HEK293 (cell line): ENCODE results near the gene LMF1.

Source experiments
- GFI1B ChIP-seq: fragments of 450-650 bp; formaldehyde crosslinking; IDR thresholded peaks from 2 replicates; pipeline ENCODE4 v1.5.1; 2016; ENCODE audit warnings: missing biosample characterization, missing genetic modification characterization
- KLF8 ChIP-seq: fragments of 450-650 bp; formaldehyde crosslinking; IDR thresholded peaks from 2 replicates; pipeline ENCODE4 v1.5.1; 2016; ENCODE audit warnings: missing biosample characterization, missing genetic modification characterization
- OVOL3 ChIP-seq: fragments of 450-650 bp; formaldehyde crosslinking; IDR thresholded peaks from 2 replicates; pipeline ENCODE4 v1.5.1; 2016; ENCODE audit warnings: missing biosample characterization, missing genetic modification characterization
- PBX3 ChIP-seq: sonication (generic); formaldehyde crosslinking; IDR thresholded peaks from 2 replicates; pipeline ENCODE4 v1.8.1; 2022; ENCODE audit warnings: mild to moderate bottlenecking, moderate library complexity, missing genetic modification reagents
- PRDM1 ChIP-seq: fragments of 450-650 bp; formaldehyde crosslinking; IDR thresholded peaks from 2 replicates; pipeline ENCODE4; 2016; ENCODE audit warnings: missing biosample characterization, missing genetic modification characterization
- PRDM6 ChIP-seq: fragments of 450-650 bp; formaldehyde crosslinking; IDR thresholded peaks from 2 replicates; pipeline ENCODE4 v1.5.1; 2017; ENCODE audit warnings: missing biosample characterization, missing genetic modification characterization
- SETDB1 ChIP-seq: IDR thresholded peaks from one replicate; pipeline ENCODE4 v1.6.1; 2017; ENCODE audit warnings: mild to moderate bottlenecking, low read length, moderate library complexity, mixed read lengths; ENCODE audit not compliant: insufficient read length
- ZBTB1 ChIP-seq: fragments of 450-650 bp; formaldehyde crosslinking; IDR thresholded peaks from 2 replicates; pipeline ENCODE4 v1.5.1; 2016; ENCODE audit warnings: missing biosample characterization, missing genetic modification characterization
- ZBTB48 ChIP-seq: fragments of 450-650 bp; formaldehyde crosslinking; IDR thresholded peaks from 2 replicates; pipeline ENCODE4 v1.5.1; 2016; ENCODE audit warnings: missing biosample characterization, missing genetic modification characterization
- ZEB2 ChIP-seq: fragments of 450-650 bp; formaldehyde crosslinking; IDR thresholded peaks from 2 replicates; pipeline ENCODE4 v1.5.1; 2016; ENCODE audit warnings: missing biosample characterization, missing genetic modification characterization
- ZFHX2 ChIP-seq: fragments of 450-650 bp; formaldehyde crosslinking; conservative IDR thresholded peaks from 2 replicates; pipeline ENCODE4 v1.5.1; 2016; ENCODE audit warnings: missing biosample characterization, missing genetic modification characterization
- ZNF132 ChIP-seq: fragments of 450-650 bp; formaldehyde crosslinking; IDR thresholded peaks from 2 replicates; pipeline ENCODE4 v1.5.1; 2017; ENCODE audit warnings: missing biosample characterization, missing genetic modification characterization, borderline replicate concordance
- ZNF157 ChIP-seq: fragments of 450-650 bp; formaldehyde crosslinking; IDR thresholded peaks from 2 replicates; pipeline ENCODE4 v1.5.1; 2016; ENCODE audit warnings: missing biosample characterization, missing genetic modification characterization
- ZNF2 ChIP-seq: fragments of 450-650 bp; formaldehyde crosslinking; IDR thresholded peaks from 2 replicates; pipeline ENCODE4 v1.5.1; 2016; ENCODE audit warnings: missing biosample characterization, missing genetic modification characterization
- ZNF214 ChIP-seq: fragments of 450-650 bp; formaldehyde crosslinking; IDR thresholded peaks from 2 replicates; pipeline ENCODE4 v1.5.1; 2017; ENCODE audit warnings: missing biosample characterization, mild to moderate bottlenecking, missing genetic modification characterization, borderline replicate concordance
- ZNF280D ChIP-seq: fragments of 450-650 bp; formaldehyde crosslinking; IDR thresholded peaks from 2 replicates; pipeline ENCODE4 v1.5.1; 2016; ENCODE audit warnings: missing biosample characterization, missing genetic modification characterization
- ZNF354C ChIP-seq: fragments of 450-650 bp; formaldehyde crosslinking; IDR thresholded peaks from 2 replicates; pipeline ENCODE4 v1.5.1; 2016; ENCODE audit warnings: missing biosample characterization, missing genetic modification characterization, low read depth, borderline replicate concordance
- ZNF366 ChIP-seq: fragments of 450-650 bp; formaldehyde crosslinking; conservative IDR thresholded peaks from 2 replicates; pipeline ENCODE4 v1.5.1; 2016; ENCODE audit warnings: missing biosample characterization, missing genetic modification characterization
- ZNF394 ChIP-seq: fragments of 450-650 bp; formaldehyde crosslinking; IDR thresholded peaks from 2 replicates; pipeline ENCODE4 v1.5.1; 2016; ENCODE audit warnings: missing biosample characterization, missing genetic modification characterization, mild to moderate bottlenecking, moderate library complexity, borderline replicate concordance
- ZNF426 ChIP-seq: fragments of 450-650 bp; formaldehyde crosslinking; IDR thresholded peaks from 2 replicates; pipeline ENCODE4 v1.5.1; 2017; ENCODE audit warnings: missing biosample characterization, missing genetic modification characterization, mild to moderate bottlenecking, inconsistent platforms, moderate library complexity
- ZNF530 ChIP-seq: fragments of 450-650 bp; formaldehyde crosslinking; IDR thresholded peaks from 2 replicates; pipeline ENCODE4 v1.5.1; 2016; ENCODE audit warnings: low read depth, missing biosample characterization, missing genetic modification characterization
- ZNF555 ChIP-seq: fragments of 450-650 bp; formaldehyde crosslinking; conservative IDR thresholded peaks from 2 replicates; pipeline ENCODE4 v1.5.1; 2017; ENCODE audit warnings: missing biosample characterization, mild to moderate bottlenecking, missing genetic modification characterization, inconsistent platforms
- ZXDB ChIP-seq: fragments of 450-650 bp; formaldehyde crosslinking; IDR thresholded peaks from 2 replicates; pipeline ENCODE4 v1.5.1; 2016; ENCODE audit warnings: missing biosample characterization, missing genetic modification characterization
- TF ChIP-seq, protein P1 (sequence below): fragments of 450-650 bp; formaldehyde crosslinking; IDR thresholded peaks from 2 replicates; pipeline ENCODE4 v1.5.1; 2016; ENCODE audit warnings: missing biosample characterization, missing genetic modification characterization, low read depth
- TF ChIP-seq, protein P2 (sequence below): fragments of 450-650 bp; formaldehyde crosslinking; IDR thresholded peaks from 2 replicates; pipeline ENCODE4 v1.5.1; 2016; ENCODE audit warnings: missing biosample characterization, missing genetic modification characterization

Gene LMF1

DNA sequence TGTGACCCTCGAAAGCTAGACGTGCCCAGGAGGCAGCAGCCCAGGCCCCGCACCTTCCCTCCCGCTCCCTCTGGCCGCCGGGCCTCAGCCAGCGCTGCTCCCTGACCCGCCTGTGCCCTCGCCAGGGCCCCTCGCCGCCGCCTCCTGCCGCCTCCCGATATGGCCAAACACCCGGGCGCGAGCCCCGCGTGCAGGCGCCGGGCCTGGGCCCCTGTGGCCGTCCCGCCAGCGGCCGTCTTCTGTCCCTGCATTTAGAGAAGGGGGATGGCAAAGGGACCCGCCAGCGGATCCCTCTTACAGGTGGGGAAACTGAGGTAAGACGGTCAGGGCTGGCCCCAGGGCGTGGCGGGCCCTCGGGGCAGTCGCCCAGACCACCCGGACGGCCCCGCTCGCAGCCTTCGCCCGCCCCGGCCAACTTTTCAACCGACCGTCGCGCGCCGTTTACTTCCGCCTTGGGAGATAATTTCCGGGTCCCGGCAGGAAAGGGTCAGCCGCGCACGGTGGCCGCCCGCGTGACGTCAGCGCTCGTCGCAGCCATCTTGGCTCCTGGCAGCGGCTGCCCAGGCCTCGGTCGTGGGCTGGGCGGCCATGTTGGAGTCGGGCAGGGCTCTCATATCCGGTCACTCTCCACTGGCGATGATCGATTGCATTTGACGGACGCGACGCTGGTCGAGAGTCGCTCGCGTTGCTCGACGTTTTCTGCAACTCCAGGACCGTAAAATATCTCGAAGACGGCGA is 163.3 kb downstream of the LMF1 start (continued):
- TF ChIP-seq ZNF280D (tag by site-specific recombination) (no peak), PBX3 (CRISPR knock-in tag) (no peak; the same call in 1 of the 2 replicates), ZNF394 (no peak; the same call in 1 of the 2 replicates), PRDM6 (tag by site-specific recombination) (no peak), ZBTB1 (tag by site-specific recombination) (no peak), ZNF426 (tag by site-specific recombination) (no peak), ZNF214 (tag by site-specific recombination) (no peak), ZEB2 (tag by site-specific recombination) (peak; percentile 98), ZNF132 (tag by site-specific recombination) (no peak), ZXDB (tag by site-specific recombination) (peak; percentile 80; the same call in 1 of the 2 replicates), SETDB1 (no peak), ZNF366 (tag by site-specific recombination) (no peak), OVOL3 (tag by site-specific recombination) (no peak), PRDM1 (tag by site-specific recombination) (no peak), KLF8 (tag by site-specific recombination) (0 out of 2 replicates have a peak, but pooled peaks have one; percentile 40), ZNF157 (no peak), ZNF555 (tag by site-specific recombination) (no peak), ZNF354C (no peak), ZNF530 (tag by site-specific recombination) (no peak), GFI1B (tag by site-specific recombination) (no peak), ZNF2 (tag by site-specific recombination) (0 out of 2 replicates have a peak, but pooled peaks have one; percentile 50), ZBTB48 (tag by site-specific recombination) (no peak), ZFHX2 (tag by site-specific recombination) (peak; percentile 29)
- TF ChIP-seq, protein P1, sequence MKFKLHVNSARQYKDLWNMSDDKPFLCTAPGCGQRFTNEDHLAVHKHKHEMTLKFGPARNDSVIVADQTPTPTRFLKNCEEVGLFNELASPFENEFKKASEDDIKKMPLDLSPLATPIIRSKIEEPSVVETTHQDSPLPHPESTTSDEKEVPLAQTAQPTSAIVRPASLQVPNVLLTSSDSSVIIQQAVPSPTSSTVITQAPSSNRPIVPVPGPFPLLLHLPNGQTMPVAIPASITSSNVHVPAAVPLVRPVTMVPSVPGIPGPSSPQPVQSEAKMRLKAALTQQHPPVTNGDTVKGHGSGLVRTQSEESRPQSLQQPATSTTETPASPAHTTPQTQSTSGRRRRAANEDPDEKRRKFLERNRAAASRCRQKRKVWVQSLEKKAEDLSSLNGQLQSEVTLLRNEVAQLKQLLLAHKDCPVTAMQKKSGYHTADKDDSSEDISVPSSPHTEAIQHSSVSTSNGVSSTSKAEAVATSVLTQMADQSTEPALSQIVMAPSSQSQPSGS (tag by site-specific recombination), result peak; percentile 96
- TF ChIP-seq, protein P2, sequence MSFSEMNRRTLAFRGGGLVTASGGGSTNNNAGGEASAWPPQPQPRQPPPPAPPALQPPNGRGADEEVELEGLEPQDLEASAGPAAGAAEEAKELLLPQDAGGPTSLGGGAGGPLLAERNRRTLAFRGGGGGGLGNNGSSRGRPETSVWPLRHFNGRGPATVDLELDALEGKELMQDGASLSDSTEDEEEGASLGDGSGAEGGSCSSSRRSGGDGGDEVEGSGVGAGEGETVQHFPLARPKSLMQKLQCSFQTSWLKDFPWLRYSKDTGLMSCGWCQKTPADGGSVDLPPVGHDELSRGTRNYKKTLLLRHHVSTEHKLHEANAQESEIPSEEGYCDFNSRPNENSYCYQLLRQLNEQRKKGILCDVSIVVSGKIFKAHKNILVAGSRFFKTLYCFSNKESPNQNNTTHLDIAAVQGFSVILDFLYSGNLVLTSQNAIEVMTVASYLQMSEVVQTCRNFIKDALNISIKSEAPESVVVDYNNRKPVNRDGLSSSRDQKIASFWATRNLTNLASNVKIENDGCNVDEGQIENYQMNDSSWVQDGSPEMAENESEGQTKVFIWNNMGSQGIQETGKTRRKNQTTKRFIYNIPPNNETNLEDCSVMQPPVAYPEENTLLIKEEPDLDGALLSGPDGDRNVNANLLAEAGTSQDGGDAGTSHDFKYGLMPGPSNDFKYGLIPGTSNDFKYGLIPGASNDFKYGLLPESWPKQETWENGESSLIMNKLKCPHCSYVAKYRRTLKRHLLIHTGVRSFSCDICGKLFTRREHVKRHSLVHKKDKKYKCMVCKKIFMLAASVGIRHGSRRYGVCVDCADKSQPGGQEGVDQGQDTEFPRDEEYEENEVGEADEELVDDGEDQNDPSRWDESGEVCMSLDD (tag by site-specific recombination), result no peak
